ENCODE data around the gene BBIP1.

BBIP1 gene, protein sequence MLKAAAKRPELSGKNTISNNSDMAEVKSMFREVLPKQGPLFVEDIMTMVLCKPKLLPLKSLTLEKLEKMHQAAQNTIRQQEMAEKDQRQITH

DNA sequence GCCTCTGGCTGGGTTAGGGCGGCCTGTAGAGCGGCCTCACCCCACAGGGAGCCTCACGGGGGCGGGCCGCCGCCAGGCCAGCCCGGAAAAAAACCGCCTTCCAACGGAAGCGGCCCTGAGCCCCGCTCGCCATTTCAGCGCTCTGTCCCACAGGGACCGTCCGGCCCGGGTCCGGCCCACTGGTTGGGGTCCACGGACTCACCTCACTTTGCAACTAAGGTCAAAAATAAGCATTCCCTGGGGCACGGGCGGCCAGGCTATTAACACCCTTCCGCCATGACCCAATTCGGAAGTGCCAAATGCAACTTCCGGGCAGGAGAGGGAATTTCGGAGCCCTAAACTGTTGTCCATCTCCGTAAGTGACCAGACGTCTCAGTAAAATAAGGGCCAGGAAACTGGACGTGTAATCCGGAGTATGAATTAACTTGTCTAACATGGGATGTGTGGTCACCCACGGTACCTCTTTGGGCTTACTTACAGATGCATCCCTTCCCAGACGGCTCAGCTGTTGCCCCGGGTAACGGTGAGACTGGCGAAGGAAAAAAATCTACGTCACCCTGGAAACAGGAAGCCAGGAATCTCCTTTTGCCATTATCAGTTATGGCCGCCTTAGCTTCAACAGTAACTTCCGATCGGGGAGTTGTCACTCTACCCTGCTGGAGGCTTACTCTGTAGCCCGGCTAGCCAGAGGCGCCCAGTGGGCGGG, at the start of gene BBIP1:
Gene BBIP1, minus strand, starts transcription at position 538 of the 706 bp plus-strand sequence. CDS start 1,023 bp downstream, outside the sequence.
- peak; percentile 96 to 97 for ATAC-seq

DNA sequence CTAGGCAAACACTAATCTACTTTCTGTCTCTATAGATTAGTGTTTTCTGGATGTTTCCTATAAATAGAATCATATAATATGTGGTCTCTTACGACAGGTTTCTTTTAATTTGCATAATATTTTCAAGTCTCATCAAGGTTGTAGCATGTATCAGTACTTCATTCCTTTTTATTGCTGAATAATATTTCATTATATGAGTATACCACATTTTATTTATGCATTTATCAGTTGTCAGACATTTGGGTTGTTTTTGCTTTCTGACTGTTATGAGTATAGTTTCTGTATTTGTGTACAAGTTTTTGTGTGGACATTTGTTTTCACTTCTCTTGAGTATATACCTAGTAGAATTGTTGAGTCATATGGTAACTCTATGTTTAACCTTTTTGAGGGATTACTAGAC, 48.7 kb upstream of the BBIP1 start:
- peak; percentile 61 to 68 for ATAC-seq

DNA sequence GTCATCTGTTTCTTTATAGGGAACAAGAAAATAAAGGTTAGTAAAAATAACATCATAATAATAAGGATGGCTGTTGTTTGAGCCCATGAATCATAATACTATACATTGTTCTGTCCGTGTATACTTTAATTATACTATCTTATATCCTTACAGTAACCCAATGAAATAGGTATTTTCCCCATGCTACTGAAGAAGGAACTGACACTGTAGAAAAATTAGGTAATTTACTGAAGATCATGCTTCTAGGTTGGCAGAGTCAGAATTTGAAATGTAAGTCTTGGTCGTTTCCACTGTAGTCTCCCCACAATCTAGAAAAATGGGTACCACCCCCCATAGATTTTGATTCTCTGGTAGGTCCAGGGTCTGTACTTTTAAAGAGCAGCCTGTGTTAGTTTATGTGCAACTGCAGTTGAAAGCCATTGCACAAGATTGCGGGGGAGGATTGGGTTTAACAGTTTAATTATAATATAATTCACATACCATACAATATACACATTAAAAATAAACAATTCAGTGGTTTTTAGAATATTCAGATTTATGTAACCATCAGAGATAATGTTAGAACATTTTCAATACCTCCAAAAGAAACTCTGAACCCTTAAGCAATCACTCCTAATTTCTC, 48.1 kb upstream of the BBIP1 start:
- ATAC-seq = no peak

DNA sequence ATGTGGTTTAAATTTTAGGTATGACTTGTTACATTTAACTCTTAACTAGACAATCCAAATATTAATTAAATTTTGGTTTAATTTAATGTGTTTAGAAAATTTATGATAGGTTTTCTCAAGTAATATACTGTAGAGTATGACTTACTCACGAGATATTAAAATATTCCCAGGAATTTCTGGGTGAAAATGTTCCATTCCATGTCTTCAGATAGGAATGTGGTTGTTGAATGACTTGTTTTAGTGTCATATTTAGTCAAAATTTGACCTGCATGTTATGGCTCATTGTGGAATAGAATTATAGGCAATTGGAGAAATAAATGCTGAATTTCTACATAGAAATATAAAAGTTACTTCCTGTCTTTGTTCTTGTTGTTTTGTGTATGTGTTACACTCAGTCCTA, 47.2 kb upstream of the BBIP1 start:
- no peak for ATAC-seq

DNA sequence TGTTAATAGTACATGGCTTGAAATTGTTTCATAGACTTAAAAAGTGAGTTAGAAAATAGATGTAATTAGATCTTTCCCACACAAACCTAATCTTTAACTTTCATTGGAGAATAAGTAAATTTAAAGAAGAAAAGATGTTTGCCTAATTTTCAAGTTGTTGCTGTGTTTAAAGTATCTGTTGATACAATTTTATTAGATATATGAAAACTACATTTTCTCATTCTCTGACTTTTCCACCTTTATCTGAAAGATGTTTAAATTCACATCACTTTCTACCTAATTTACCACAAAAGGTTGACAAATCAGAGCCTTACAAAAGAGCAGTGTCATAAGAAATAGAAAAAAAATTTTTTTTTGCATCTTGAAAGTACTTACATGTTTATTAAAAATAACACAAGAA, 46.2 kb upstream of the BBIP1 start:
- ATAC-seq = no peak

DNA sequence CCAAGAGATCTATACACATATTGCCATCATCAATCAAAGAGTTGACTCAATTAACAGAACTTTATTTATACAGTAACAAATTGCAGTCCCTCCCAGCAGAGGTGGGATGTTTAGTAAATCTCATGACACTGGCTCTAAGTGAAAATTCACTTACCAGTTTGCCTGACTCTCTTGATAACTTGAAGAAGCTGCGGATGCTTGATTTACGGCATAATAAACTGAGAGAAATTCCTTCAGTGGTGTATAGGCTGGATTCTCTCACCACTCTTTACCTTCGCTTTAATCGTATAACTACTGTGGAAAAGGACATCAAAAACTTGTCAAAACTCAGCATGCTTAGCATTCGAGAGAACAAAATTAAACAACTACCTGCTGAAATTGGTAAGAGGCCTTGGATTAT, 45.7 kb upstream of the BBIP1 start:
- ATAC-seq = no peak

DNA sequence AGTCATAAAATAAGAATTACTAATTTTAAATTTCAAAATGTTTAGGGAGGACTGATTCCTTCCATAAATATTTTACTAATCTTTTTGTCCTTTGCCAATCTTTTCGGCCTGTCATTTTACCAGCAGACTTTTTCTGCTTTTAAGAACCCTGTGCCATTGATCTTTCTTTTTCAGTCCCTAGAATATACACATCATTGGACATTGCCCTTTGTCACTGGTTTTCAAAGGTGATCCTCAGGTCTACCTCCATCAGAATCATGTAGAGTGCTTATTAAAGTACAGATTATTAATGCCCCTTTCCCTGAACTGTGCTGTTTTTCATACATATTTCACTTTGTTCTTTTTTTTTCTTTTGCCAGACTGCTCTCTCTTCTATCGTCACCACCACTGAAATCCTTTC, 44.2 kb upstream of the BBIP1 start:
- no peak for ATAC-seq

DNA sequence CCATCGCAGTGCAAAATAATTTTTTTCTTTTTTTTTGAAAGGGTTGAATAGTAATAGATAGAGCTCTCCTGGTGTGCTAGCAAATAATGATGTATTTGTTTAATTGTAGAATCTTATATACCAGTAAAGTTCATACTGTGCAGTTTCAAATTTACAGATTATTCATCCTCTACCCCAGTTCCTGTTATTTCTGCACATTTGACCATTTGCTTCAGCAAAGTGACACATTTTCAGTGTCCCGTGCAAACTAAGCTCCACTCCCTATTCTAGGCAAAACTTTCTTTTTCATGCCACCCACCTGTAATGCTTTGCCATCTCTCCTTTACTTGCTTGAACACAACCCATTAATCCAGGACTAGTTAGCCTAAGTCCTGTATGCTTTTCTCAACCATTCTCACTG, 43.5 kb upstream of the BBIP1 start:
- no peak for ATAC-seq

DNA sequence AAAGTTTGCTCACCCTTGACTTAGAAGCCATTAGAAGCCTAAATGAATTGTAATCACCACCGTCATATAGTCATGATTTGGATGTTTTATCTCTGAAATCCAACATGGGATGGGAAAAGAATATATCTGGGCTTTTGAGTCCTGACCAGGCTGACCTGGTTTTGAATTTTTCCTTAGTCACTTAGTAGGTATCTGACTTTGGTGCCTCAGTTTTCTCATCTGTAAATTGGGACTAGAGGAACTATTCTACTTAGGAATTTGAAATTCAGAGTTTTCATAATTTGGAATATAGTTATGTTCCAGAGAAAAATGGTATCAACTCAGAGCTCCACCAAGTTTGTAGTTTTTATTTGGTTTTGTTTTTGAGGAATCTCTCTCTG, 41.3 kb upstream of the BBIP1 start:
- no peak for ATAC-seq

DNA sequence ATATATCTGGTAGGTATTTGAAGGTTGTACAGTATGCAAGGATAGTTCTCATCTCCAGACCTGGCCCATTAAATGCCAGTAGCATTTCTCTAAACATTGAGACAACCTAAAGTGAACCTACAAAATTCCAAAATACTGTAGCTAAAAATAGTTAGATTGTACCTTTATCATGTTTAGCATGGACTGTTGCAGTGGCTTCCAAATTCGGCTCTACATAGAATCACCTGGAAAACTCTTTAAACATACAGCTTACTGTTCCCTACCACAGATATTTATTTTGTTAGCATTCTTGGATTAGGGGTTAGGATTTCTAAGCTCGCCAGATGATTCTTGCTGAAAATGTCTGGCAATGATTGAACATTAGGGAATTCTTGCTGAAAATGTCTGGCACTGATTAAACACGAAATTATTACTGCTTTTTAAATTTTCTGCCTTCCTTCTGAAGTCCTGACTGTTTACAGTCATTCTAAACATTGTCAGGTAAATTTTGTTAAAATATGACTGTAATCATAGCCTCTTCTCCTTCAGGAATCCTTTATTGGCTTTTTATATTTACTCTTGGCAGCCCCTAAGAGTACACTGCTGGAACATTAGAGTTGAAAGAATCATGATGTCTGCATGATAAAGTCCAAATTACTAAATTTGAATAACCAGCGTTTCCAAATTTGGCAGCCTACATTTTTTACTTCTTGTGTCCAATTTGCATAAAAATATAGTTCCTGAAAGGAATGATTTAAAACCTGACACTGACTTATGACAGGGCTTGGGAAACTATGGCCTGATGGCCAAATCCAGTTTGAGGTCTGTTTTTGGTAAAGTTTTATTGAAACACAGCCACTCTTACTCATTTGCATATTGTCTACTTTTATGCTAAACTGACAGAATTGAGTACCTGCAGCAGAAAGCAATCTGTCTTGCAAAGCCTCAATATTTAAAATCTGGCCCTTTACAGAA, 40.7 kb upstream of the BBIP1 start:
- ATAC-seq = no peak

DNA sequence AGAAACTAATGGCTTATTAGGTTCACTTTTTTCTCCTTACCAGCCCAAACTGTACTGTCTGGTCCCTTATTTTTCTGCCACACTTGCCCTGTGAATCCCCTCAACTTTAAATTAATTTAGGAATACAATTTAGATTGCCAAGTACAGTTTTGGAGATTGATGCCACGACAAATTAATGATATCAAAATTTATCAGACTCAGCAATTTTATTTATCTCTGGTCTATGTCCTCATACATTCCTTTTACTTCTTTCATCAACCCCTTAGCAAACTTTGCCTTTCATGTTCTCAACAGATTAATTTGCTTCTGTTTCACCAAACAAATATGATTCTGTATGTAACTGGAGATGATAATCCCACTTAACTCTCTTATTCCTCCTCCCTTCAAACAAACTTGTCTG, 38.6 kb upstream of the BBIP1 start:
- no peak for ATAC-seq

DNA sequence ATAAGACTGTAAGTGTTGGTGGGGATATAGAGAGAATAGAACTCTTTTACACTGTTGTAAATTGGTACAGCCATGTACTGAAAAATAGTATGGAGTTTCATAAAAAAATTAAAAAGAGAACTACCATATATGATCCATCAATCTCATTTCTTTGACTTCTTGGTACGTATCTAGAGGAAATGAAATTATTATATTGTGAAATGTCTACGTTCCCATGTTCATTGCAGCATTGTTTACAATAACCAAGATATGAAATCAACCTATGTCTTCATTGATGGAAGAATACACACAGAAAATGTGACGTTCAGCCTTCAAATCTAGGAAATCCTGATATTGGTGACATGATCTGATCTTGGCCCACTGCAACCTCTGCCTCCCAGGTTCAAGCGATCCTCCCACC, 32.4 kb upstream of the BBIP1 start:
- no peak for ATAC-seq

DNA sequence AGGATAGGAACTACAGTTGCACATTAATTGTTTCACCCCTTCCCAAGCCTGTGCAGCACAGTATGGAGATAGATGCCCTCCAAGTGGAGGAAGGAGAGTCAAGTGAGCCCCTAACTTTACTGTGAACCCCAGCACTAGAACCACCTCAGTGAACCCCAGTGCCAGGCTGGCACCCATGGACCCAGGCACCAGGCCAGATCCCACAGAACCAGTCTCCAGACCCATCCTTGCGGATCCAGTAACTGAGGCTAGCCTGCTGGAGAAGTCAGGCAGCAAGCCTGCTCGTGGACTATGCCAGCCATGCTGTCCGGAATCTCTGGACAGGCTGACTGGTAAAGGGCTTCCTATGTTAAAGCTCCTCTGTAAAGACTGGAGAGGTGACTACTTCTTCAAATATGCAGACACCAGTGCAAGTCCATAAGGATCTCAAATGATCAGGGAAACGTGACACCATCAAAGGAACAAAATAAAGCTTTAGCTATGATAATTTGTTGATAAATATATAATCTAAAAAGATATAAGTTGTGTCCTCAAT, 28.1 kb upstream of the BBIP1 start:
- ATAC-seq = no peak

DNA sequence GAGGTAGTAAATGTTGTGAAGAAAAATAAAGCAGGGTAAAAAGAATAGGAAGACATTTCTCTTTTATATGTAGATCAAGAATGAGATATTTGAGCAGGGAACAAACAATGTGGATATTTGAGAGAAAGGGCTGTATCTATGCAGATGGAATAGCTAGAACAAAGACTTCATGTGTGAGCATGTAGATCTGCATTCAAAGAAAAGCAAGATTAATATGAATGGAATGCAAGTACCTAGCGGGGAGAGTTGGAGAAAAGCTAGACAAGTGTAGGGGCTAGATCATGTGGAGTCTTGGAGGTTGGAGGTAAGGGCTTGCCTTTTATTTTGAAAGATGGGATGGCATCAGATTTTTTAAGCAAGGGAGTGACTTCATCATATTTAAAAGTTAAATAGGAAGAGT, 27.5 kb upstream of the BBIP1 start:
- no peak for ATAC-seq

DNA sequence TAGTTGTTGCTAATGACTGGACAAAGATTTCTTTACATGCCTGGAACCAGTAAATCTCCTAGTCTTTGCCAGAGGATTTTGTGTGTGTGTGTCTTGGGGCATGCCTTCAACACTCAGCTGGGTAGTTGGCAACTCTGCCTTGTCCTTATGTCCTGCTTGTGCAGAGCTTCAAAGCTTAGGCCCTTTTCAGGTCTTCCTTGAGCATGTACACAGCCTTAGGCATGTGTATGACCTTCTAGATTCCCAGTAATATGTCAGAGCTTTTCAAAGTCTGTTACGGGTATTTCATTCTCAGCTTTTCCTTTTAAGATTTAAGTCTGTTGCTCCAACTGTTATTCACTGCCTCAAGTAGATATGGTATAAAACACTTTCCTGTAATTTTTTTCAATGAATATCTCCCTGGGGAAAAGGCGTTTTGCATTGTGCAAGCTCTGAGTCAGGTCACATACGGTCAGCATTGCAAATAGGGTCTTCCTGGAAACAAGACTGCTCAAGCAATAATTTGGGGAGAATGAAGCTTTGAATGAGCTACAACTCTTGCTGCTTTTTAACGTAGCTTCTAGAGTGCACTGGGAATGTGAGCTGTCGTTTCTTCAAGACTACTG, 25.9 kb upstream of the BBIP1 start:
- no peak for ATAC-seq

DNA sequence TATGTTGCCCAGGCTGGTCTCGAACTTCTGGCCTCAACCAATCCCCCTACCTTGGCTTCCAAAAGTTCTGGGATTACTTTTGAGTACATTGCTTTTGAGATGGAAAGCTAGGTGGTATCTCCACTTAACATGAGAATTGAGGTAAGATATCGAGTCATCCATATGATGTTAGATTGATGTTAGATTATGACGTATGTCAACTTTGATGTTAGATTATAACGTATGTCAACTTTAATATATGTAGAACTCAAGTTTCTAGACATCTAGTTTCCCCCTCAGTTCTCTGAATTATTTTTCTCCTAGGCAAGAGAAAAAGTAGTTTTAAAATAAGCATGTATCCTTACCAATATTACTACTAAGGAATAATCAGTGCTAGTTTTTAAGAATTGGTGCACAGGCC, 20.4 kb upstream of the BBIP1 start:
- ATAC-seq = no peak

DNA sequence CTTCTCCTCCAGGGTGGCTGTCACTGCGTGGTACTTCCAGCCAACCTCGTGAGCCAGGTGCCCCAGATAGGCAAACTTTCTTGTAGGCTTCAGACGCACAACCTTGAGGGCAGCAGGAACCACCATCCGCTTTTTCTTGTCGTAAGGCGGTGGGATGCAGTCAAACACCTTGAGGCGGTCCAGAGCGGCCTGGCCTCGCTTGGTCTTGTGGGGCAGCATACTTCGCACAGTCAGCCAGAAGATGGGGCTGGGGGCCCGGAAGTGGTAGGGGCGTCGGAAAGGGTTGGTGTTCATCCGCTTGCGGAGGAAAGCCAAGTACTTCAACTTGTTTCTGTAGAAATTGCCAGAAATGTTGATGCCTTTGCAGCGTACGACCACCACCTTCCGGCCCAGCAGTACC, 17.8 kb upstream of the BBIP1 start:
- no peak for ATAC-seq

DNA sequence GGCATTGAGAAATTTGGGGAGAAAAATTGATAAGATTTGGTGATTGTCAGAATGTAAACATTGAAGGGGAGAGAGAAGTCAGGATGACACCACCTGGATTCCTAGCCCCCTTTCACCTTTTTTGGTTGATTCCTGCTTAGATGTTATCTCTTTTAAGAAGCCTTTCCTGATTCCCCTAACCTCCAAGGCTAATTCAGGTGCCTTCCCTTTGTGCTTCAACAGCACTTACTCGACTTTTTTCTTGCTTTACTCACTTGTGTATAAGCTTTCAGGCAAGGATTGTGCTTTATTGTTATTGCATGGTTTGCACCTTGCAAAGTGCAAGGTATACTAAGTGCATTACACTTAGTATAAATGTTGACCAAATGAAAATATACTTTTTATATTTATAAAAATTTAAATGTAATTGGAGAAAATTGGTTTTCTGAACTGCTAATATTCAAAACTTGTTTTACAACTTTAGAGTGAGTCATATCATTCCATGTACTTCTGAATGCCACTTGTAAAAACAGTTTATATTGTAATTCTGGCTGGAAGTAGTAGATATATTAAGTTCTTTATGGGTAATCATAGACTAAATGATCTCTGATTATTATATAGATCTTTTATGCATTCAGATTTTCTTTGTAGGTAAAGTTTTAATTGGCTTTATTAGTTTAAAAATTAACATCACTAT, 13.7 kb upstream of the BBIP1 start:
- ATAC-seq = no peak

DNA sequence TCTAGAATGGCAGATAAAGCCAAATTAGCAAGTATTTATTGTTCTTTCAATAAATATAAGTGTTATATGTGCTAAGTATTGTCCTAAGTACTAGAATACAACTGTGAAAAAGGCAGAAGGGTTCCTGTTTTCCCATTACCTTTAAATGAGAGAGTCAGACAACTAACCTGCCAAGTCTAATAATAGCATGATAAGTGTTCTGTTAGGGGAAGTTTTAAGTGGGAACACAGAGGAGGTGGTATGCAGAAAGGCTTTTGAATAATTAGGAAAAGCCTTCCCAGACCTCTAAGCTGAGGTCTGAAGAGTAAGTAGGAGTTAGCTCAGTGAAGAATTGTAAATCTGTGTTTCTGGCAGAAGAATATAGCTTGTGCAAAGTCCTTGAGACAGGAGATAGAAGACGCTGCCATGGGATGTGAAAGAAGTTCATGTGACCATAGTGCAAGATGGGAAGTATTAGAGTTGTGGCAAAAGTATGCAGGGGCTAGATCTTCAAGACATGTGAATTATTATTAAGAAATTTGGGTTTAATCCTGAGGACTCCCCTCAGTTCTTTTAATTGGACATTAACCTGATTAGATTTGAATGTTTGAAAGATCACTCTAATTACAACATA, 12.9 kb upstream of the BBIP1 start:
- no peak for ATAC-seq

DNA sequence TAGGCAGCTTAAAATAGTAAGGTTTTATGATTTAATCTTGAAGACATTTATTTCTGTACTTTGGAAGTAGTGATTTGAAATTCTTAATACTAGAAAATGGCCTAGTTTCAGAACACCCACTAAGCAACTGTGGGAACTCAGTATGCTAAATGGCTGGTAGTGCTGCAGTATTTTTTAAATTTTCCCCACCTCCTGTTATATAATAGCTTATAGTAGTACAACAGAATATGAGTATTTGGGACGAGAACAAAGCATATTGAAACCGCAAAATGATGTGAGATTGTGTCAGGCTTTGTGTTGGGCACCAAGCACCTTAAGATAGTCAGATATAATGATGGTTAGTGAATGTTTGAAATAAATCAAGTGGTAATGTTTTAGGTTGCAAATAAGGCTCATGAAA, 8.5 kb upstream of the BBIP1 start:
- no peak for ATAC-seq

DNA sequence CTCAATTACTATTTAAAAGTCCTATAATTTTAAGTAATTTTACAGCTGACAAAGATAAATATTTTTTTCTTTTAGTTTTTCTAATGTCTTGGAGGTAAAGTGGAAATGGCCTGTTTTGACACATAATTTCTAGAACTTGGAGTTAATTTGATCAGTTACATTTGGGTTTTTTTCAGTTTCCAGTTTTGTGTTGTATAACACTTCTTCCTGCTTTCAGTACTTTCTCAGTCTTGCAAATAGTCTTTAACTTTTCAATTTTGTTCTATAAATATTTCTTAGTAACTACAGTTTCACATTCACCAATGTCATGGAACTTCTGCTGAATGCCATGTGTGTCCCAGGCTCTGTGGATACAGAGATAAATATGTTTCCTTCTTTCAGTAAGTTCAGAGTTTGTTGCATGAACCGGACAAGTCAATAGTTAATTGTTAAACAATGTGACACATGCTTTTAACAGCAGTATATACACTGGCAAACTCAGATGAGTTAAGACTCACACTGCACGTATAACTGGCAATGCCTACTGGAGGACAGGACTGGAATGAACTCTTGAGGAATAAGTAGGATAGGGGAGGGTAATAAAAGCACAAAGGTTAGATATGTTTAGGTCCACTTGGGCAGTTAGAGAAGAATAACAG, 5.0 kb upstream of the BBIP1 start:
- no peak for ATAC-seq

Data from activated CD4-positive, CD25-positive, alpha-beta regulatory T cell treated with anti-CD3 and anti-CD28 coated beads, Interleukin-2, amount 50 U/mL, for 24 hours (primary cell).